Neural progenitor cell (in vitro differentiated cells): ENCODE data around the gene CHKA.

Source experiments
- EZH2 ChIP-seq: fragments of 200-600 bp; sonication (generic); IDR thresholded peaks from 2 replicates; pipeline ENCODE4 v1.6.1; 2017; ENCODE audit warnings: antibody characterized with exemption, mild to moderate bottlenecking, moderate library complexity
- EZH2phosphoT487 ChIP-seq: fragments of 200-600 bp; sonication (generic); IDR thresholded peaks from 2 replicates; pipeline ENCODE4 v1.6.1; 2017; ENCODE audit warnings: antibody characterized with exemption
- TF ChIP-seq, protein P1 (sequence below): fragments of 200-600 bp; sonication (generic); IDR thresholded peaks from 2 replicates; pipeline ENCODE4 v1.5.1; 2017; ENCODE audit warnings: antibody characterized with exemption, mild to moderate bottlenecking

DNA sequence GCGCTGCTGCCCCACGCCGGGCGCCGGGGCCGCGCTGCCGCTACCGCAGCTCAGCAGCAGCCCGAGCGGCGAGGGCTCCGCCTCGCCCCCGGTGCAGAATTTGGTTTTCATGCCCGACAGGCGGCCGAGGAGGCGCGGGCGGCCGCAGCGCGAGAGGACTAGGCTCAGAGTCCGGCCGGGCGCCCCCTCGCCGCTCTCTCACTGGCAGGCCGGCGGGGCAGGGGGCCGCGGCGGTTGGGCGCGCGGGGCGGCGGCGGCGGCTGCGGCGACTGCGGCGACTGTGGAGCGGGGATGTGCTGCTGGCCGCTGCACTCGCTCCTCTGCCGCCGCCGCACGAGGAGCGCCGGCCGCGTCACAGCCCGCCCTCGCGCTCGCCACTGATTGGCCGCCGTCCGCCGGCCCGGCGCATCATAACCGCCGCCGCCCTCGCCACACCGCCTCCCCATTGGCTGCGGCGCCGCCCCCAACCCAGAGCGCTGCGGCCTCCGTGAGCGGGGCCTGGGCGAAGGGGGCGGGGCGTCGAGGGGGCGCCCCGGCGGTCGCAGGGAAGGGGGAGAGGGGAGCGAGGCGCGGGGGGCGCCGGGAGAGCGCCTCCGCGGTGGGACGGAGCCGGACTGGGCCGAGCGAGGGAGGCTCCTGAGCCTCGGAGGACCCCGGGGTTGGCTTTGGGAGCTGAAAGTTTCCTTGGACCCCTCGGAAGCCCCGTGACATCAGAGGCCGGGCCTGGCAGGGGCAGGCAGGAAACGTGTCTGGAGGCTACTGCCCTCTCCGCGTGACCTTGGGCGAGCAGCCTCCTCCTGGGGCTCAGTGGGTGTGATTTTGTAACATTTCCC lies at the start of gene CHKA:
- TF ChIP-seq, protein P1, sequence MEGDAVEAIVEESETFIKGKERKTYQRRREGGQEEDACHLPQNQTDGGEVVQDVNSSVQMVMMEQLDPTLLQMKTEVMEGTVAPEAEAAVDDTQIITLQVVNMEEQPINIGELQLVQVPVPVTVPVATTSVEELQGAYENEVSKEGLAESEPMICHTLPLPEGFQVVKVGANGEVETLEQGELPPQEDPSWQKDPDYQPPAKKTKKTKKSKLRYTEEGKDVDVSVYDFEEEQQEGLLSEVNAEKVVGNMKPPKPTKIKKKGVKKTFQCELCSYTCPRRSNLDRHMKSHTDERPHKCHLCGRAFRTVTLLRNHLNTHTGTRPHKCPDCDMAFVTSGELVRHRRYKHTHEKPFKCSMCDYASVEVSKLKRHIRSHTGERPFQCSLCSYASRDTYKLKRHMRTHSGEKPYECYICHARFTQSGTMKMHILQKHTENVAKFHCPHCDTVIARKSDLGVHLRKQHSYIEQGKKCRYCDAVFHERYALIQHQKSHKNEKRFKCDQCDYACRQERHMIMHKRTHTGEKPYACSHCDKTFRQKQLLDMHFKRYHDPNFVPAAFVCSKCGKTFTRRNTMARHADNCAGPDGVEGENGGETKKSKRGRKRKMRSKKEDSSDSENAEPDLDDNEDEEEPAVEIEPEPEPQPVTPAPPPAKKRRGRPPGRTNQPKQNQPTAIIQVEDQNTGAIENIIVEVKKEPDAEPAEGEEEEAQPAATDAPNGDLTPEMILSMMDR: no peak
- no peak for TF ChIP-seq EZH2
- no peak for TF ChIP-seq EZH2phosphoT487
